ENCODE data around the gene DLX5.

DLX5 gene

DNA sequence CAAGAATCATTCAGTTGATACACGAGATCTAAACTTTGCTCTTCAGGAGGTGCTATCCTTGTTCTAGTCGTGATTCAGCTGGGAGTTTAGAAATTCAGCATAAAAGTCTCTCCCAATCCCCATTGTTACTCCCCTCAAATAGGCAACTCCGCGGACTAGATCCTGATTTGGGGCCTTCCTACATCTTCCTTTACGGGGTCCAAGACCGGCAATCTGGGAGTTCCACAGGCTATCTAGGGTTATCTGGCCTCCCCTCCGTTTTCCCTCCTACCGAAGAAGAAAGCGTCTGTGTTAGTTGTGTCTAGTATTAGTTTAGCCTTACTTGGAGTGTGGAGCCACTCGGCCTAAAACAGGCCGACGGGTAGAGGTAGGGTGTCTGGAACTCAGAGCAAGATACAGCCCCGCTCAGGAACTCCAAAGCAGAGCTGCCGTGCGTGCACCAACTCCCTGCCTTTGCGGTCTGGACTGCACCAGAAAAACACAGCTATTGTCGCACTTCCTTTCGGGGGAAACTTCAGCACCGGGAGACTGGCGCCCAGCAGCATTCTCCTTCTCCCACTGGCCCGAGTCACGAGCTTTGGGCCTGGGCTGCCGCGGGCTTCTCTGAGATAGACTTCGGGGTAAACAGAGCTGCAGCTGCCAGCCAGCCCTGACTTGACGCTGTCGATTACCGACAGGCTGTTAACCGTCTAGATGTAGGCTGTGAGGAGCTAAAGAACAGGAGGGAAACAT lies 1.5 kb upstream of the DLX5 start:
- Histone ChIP-seq H3K27me3 (ENCODE audit: control insufficient read depth, insufficient read depth, low read length) (peaks cover 62% of the 10 kb centered on the region), H3K9me3 (ENCODE audit: control insufficient read depth, insufficient read depth, low read length) (no peaks in the 10 kb centered on the region), H3K4me3 (ENCODE audit: low read length) (no peak overlapping the region), H3K4me1 (ENCODE audit: control insufficient read depth, insufficient read depth, low read length) (peaks cover 7% of the 10 kb centered on the region), H3K36me3 (ENCODE audit: control insufficient read depth, insufficient read depth, low read length) (no peaks in the 10 kb centered on the region), H3K27ac (ENCODE audit: low read length) (no peak overlapping the region)
- DNase-seq (ENCODE audit: low read depth, low spot score), result no peak
- no CpG with 5 or more reads among the region's 29 CpGs for WGBS (ENCODE audit: insufficient coverage, insufficient read length)

DNA sequence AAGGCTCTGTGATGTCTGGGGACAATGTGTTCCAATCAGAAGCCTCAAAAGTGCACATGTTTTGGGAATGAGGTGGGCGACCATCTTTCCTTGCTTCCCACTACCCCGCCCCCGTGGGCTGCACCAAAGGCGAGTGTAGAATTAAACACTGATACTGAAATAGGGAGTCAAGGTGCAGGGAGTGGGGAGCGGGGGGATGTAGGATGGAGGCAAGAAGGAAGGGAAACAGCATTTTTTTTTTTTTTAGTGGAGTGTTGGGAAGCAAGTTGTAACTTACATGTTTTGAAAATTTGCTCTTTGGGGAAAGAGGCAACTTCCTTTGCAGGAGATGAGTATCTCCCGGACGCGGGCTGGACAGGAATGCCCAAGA lies 484 bp upstream of the DLX5 start:
- Histone ChIP-seq H3K4me3 (ENCODE audit: low read length) (no peak overlapping the region), H3K27ac (ENCODE audit: low read length) (no peak overlapping the region), H3K36me3 (ENCODE audit: control insufficient read depth, insufficient read depth, low read length) (no peaks in the 10 kb centered on the region), H3K4me1 (ENCODE audit: control insufficient read depth, insufficient read depth, low read length) (peaks cover 7% of the 10 kb centered on the region), H3K9me3 (ENCODE audit: control insufficient read depth, insufficient read depth, low read length) (no peaks in the 10 kb centered on the region), H3K27me3 (ENCODE audit: control insufficient read depth, insufficient read depth, low read length) (peaks cover 72% of the 10 kb centered on the region)
- DNase-seq (ENCODE audit: low read depth, low spot score), result no peak
- no CpG with 5 or more reads among the region's 8 CpGs for WGBS (ENCODE audit: insufficient coverage, insufficient read length)

DNA sequence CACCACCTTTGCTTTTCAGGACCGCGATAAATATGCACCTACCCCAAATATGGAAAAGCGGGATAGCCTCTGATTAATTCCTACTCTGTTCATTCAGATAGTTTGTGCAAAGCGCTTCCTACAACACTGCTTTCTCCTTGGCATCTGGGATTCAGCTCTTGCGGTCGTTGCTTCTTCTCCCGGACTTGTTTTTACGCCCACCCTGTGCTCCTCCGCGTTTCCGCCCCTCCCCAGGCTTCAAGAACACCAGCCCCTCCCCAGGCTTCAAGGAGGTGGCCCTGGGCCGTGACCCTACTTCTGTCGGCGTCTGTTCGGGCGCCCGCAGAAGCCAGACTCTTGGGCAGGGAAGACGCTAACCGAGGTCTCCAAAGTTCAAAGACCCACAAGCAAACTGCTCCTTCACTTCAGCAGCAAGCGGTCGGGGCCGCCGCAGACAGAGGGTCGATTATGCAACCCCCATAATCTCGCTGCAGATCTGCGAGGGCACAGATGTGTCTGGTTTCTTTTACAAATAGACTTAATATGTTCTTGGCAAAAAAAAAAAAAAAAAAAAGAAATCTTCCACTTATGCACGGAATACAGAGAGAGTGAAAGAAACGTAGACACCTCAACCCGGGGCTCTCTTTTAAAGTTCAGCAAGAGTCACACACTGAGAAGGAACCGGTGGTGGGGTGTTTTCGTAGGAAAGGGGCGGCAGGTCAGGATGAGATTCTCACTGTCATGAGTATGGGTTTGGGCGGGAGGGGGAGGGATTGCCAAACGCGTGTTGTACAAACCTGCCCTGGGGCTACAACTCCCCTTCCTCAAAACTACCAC lies 1.9 kb downstream of the DLX5 start:
- H3K9me3 ChIP-seq (ENCODE audit: control insufficient read depth, insufficient read depth, low read length), result no peaks in the 10 kb centered on the region
- H3K27ac ChIP-seq (ENCODE audit: low read length), result no peak overlapping the region
- no peak overlapping the region for H3K4me3 ChIP-seq (ENCODE audit: low read length)
- H3K36me3 ChIP-seq (ENCODE audit: control insufficient read depth, insufficient read depth, low read length), result no peaks in the 10 kb centered on the region
- no peak for DNase-seq (ENCODE audit: low read depth, low spot score)
- H3K27me3 ChIP-seq (ENCODE audit: control insufficient read depth, insufficient read depth, low read length), result peaks cover 94% of the 10 kb centered on the region
- no CpG with 5 or more reads among the region's 35 CpGs for WGBS (ENCODE audit: insufficient coverage, insufficient read length)
- peaks cover 7% of the 10 kb centered on the region for H3K4me1 ChIP-seq (ENCODE audit: control insufficient read depth, insufficient read depth, low read length)

DNA sequence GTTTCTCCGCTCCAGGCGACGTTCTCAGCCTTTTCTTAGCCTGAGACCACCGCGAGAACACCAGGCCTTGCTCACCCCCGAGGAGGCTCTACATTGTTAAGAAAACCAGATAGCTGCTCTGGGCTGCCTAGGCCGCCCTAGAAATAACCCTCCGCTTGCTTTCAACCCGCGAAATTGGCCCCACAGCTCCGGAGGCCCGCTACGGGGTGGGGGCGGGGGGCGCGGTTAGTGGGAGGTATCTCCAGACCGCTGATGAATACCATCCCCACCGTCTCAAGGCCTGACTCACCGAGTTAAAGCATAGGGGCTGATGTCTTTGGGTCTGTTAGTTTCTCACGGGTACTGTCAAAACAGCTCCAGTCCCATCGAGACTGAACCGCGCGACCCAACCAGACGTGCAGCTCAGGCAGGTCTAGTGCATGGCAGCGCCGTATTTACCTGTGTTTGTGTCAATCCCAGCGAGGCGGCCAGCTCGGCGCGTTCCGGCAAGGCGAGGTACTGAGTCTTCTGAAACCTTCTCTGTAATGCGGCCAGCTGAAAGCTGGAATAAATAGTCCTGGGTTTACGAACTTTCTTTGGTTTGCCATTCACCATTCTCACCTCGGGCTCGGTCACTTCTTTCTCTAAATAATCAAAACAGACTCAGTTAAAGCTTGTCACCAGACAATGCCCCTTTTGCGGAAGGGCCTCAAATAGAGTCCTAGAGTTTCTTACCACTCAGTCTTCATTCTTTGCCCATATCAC lies 2.7 kb downstream of the DLX5 start:
- H3K9me3 ChIP-seq (ENCODE audit: control insufficient read depth, insufficient read depth, low read length), result no peaks in the 10 kb centered on the region
- DNase-seq (ENCODE audit: low read depth, low spot score), result no peak
- no peak overlapping the region for H3K4me3 ChIP-seq (ENCODE audit: low read length)
- H3K4me1 ChIP-seq (ENCODE audit: control insufficient read depth, insufficient read depth, low read length), result peaks cover 4% of the 10 kb centered on the region
- H3K27ac ChIP-seq (ENCODE audit: low read length), result no peak overlapping the region
- H3K36me3 ChIP-seq (ENCODE audit: control insufficient read depth, insufficient read depth, low read length), result no peaks in the 10 kb centered on the region
- no CpG with 5 or more reads among the region's 39 CpGs for WGBS (ENCODE audit: insufficient coverage, insufficient read length)
- H3K27me3 ChIP-seq (ENCODE audit: control insufficient read depth, insufficient read depth, low read length), result peaks cover 96% of the 10 kb centered on the region

DNA sequence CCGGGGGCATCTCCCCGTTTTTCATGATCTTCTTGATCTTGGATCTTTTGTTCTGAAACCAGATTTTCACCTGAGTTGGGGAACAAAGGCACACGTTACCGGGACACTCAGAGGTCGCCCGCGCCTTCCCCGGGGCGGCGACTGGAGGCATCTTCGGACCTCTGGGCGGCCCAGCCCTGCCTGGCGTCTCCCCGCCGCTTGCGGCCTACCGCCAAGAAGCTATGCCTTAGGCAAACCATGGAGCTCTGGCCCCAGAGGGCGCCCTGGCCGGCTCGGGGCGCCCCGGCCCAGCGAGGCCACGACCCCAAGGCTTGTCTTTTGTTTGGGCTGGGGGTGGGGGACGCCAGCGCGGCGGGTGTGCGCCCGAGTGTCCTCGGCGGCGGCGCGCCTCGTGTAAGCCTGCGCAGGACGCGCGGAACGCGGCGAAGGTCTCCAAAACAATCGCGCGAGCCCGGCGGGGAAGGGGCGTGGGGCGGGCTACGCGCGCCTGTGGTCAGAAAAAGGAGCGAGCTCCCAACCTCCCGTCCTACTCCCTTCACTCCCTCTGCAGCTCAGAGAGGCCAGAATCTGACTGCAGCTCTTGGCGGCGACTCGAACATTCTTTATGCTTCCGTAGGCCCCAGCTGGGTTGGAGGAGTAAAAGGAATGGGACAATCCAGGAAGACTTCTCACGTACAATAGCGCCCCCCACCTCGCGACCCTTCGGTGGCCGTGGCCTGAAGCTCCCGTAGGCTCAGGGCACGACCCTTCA lies 3.5 kb downstream of the DLX5 start:
- H3K4me1 ChIP-seq (ENCODE audit: control insufficient read depth, insufficient read depth, low read length), result peaks cover 5% of the 10 kb centered on the region
- H3K27me3 ChIP-seq (ENCODE audit: control insufficient read depth, insufficient read depth, low read length), result peaks cover 96% of the 10 kb centered on the region
- no peaks in the 10 kb centered on the region for H3K36me3 ChIP-seq (ENCODE audit: control insufficient read depth, insufficient read depth, low read length)
- H3K4me3 ChIP-seq (ENCODE audit: low read length), result peak overlapping the region; percentile 22; the same call in 1 of the 2 replicates
- no CpG with 5 or more reads among the region's 67 CpGs for WGBS (ENCODE audit: insufficient coverage, insufficient read length)
- no peaks in the 10 kb centered on the region for H3K9me3 ChIP-seq (ENCODE audit: control insufficient read depth, insufficient read depth, low read length)
- no peak for DNase-seq (ENCODE audit: low read depth, low spot score)
- no peak overlapping the region for H3K27ac ChIP-seq (ENCODE audit: low read length)

DNA sequence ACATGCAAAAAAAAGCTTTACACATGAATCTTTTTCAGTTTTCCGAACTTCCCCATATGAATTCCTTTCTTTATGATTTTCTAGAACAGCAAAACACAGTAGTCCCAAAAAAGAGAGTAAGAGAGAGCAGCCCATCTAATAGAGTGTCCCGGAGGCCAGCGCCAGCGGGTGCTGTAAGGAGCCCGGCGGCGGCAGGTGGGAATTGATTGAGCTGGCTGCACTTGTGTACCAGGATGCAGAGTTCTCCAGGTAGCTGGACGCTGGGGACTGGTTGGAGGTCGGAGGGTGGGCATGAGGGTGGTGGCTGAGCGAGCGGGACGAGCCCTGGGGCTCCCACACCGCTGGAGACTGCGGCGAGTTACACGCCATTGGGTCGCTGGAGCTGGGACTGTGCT lies 4.0 kb downstream of the DLX5 start:
- Histone ChIP-seq H3K27ac (ENCODE audit: low read length) (no peak overlapping the region), H3K9me3 (ENCODE audit: control insufficient read depth, insufficient read depth, low read length) (no peaks in the 10 kb centered on the region), H3K4me1 (ENCODE audit: control insufficient read depth, insufficient read depth, low read length) (peaks cover 6% of the 10 kb centered on the region), H3K27me3 (ENCODE audit: control insufficient read depth, insufficient read depth, low read length) (peaks cover 96% of the 10 kb centered on the region), H3K36me3 (ENCODE audit: control insufficient read depth, insufficient read depth, low read length) (no peaks in the 10 kb centered on the region), H3K4me3 (ENCODE audit: low read length) (peak overlapping the region; percentile 11; the same call in 1 of the 2 replicates)
- no CpG with 5 or more reads among the region's 17 CpGs for WGBS (ENCODE audit: insufficient coverage, insufficient read length)
- DNase-seq (ENCODE audit: low read depth, low spot score), result no peak

DNA sequence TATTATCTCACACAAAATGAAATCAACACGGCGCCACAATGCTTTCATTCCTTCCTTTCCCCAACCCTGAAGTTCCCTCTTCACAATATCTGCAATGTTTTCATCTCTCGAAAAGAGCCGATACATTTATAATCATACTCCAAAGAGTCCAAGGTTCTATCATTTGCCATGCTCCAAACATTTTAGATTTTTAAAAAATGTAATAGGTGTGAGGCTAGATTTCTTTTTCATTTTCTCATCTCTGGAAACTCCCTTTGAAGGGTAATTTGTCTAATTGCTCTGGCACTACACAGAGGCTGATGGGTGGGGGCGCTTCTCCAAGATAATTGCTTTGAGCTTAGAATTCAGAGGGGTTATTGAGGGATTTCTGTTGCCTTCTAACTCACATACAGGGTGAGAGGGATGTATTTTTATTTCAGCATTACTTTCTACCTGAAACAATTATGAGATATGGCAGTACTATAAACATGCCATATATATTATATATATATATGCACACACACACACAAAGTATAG lies 4.9 kb downstream of the DLX5 start:
- peaks cover 96% of the 10 kb centered on the region for H3K27me3 ChIP-seq (ENCODE audit: control insufficient read depth, insufficient read depth, low read length)
- H3K9me3 ChIP-seq (ENCODE audit: control insufficient read depth, insufficient read depth, low read length), result no peaks in the 10 kb centered on the region
- no peak overlapping the region for H3K27ac ChIP-seq (ENCODE audit: low read length)
- no peak overlapping the region for H3K4me3 ChIP-seq (ENCODE audit: low read length)
- peaks cover 6% of the 10 kb centered on the region for H3K4me1 ChIP-seq (ENCODE audit: control insufficient read depth, insufficient read depth, low read length)
- no CpG with 5 or more reads among the region's 5 CpGs for WGBS (ENCODE audit: insufficient coverage, insufficient read length)
- DNase-seq (ENCODE audit: low read depth, low spot score), result no peak
- no peaks in the 10 kb centered on the region for H3K36me3 ChIP-seq (ENCODE audit: control insufficient read depth, insufficient read depth, low read length)

DNA sequence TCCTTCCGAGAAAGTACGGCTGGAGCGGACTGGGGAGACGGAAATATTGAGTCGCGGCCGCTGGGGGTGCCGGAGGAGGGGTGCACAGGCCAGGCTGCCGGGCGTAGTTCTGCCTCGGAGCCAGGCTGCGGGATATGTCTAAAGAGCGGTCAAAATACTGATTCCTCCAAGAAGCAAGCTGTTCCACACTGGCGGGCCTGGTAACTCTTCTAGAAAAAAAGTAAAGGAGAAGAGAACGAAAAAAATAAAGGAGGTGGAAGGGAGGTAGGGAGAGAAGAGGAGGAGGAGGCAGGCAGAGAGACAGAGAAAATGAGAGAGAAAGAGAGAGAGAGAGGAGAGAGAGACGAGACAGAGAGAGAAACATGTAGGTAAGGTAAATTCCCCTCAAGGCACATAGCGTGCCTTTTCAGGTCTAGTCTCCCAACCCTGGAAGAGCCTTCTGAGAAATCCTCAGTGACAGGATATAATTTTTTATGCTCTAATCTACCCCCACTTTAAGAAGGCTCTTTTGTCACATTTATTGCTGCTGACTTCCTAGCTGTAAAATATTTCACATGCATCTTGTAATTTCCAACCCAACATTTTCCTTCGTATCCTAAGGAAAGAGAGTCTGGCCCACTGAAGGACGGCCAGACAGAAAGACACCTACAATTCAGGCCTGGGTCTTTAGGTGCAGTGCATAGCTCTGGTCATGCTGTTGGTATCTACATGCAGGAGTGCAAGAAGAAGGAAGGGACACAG lies 5.7 kb downstream of the DLX5 start:
- Histone ChIP-seq H3K9me3 (ENCODE audit: control insufficient read depth, insufficient read depth, low read length) (no peaks in the 10 kb centered on the region), H3K27ac (ENCODE audit: low read length) (no peak overlapping the region), H3K36me3 (ENCODE audit: control insufficient read depth, insufficient read depth, low read length) (no peaks in the 10 kb centered on the region), H3K27me3 (ENCODE audit: control insufficient read depth, insufficient read depth, low read length) (peaks cover 98% of the 10 kb centered on the region), H3K4me3 (ENCODE audit: low read length) (no peak overlapping the region), H3K4me1 (ENCODE audit: control insufficient read depth, insufficient read depth, low read length) (peaks cover 6% of the 10 kb centered on the region)
- no CpG with 5 or more reads among the region's 19 CpGs for WGBS (ENCODE audit: insufficient coverage, insufficient read length)
- DNase-seq (ENCODE audit: low read depth, low spot score), result no peak

DNA sequence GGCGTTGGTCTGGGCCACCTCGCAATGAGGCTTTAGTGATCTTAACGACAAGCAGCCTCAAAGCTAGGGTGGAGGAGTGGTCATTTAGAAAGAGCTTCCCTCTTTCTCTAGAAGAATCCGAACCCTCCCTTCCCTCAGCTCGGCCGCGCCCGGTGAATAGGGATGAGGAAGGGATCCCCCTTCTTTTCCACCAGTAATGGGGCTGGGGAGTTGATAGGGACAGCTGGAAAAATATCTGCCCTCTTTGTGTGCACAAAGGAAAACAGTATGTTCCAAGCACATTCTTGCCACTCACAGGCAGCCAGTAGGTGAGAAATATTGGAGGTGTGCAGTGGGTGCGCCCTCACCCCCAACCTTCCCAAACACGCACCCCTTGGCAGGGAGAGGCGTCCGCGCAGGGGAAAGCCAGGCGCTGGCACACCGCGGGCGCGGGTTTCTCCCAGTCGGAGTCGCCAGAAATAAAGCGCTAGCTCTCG lies 6.5 kb downstream of the DLX5 start:
- no peak for DNase-seq (ENCODE audit: low read depth, low spot score)
- Histone ChIP-seq H3K4me3 (ENCODE audit: low read length) (no peak overlapping the region), H3K27me3 (ENCODE audit: control insufficient read depth, insufficient read depth, low read length) (peaks cover 98% of the 10 kb centered on the region), H3K27ac (ENCODE audit: low read length) (no peak overlapping the region), H3K36me3 (ENCODE audit: control insufficient read depth, insufficient read depth, low read length) (no peaks in the 10 kb centered on the region), H3K4me1 (ENCODE audit: control insufficient read depth, insufficient read depth, low read length) (peaks cover 6% of the 10 kb centered on the region), H3K9me3 (ENCODE audit: control insufficient read depth, insufficient read depth, low read length) (no peaks in the 10 kb centered on the region)
- WGBS (ENCODE audit: insufficient coverage, insufficient read length), result no CpG with 5 or more reads among the region's 22 CpGs
